HEK293 (cell line): ENCODE measurements around the gene TFG.

Source experiments
- GLI2 ChIP-seq: fragments of 450-650 bp; formaldehyde crosslinking; IDR thresholded peaks from 2 replicates; pipeline ENCODE4; 2017; ENCODE audit warnings: missing biosample characterization, missing genetic modification characterization, low read depth, borderline replicate concordance
- ZNF544 ChIP-seq: fragments of 450-650 bp; formaldehyde crosslinking; IDR thresholded peaks from 2 replicates; pipeline ENCODE4 v1.5.0; 2017; ENCODE audit warnings: missing biosample characterization, missing genetic modification characterization
- TF ChIP-seq, protein P1 (sequence below): fragments of 450-650 bp; formaldehyde crosslinking; IDR thresholded peaks from 2 replicates; pipeline ENCODE4 v1.5.1; 2016; ENCODE audit warnings: missing biosample characterization, missing genetic modification characterization
- TF ChIP-seq, protein P2 (sequence below): fragments of 450-650 bp; formaldehyde crosslinking; IDR thresholded peaks from 2 replicates; pipeline ENCODE4 v1.5.1; 2016; ENCODE audit warnings: missing biosample characterization, missing genetic modification characterization
- TF ChIP-seq, protein P3 (sequence below): fragments of 450-650 bp; formaldehyde crosslinking; IDR thresholded peaks from 2 replicates; pipeline ENCODE4 v1.5.1; 2016; ENCODE audit warnings: missing biosample characterization, missing genetic modification characterization

DNA sequence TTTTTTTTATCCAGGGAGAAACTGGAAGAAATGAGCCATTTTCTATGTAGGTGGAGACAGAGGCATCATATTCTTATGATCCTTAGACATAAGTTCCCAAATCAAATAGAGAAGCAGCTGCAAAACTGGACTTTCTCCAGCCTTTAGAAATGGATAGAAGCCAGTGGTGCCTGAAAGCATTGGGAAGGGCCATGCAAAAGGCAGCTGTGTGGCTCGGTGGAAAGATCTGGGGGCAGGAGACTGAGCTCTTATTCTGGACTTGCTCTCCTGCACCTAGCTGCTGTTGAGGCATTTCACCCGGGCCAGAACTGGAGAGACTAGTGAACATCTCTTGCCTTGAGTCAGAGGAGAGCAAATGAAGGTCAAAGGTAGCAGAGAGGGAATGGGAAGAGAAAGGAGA, 73.1 kb downstream of the TFG start:
- TF ChIP-seq, protein P1, sequence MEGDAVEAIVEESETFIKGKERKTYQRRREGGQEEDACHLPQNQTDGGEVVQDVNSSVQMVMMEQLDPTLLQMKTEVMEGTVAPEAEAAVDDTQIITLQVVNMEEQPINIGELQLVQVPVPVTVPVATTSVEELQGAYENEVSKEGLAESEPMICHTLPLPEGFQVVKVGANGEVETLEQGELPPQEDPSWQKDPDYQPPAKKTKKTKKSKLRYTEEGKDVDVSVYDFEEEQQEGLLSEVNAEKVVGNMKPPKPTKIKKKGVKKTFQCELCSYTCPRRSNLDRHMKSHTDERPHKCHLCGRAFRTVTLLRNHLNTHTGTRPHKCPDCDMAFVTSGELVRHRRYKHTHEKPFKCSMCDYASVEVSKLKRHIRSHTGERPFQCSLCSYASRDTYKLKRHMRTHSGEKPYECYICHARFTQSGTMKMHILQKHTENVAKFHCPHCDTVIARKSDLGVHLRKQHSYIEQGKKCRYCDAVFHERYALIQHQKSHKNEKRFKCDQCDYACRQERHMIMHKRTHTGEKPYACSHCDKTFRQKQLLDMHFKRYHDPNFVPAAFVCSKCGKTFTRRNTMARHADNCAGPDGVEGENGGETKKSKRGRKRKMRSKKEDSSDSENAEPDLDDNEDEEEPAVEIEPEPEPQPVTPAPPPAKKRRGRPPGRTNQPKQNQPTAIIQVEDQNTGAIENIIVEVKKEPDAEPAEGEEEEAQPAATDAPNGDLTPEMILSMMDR (tag by site-specific recombination) = no peak
- TF ChIP-seq, protein P2, sequence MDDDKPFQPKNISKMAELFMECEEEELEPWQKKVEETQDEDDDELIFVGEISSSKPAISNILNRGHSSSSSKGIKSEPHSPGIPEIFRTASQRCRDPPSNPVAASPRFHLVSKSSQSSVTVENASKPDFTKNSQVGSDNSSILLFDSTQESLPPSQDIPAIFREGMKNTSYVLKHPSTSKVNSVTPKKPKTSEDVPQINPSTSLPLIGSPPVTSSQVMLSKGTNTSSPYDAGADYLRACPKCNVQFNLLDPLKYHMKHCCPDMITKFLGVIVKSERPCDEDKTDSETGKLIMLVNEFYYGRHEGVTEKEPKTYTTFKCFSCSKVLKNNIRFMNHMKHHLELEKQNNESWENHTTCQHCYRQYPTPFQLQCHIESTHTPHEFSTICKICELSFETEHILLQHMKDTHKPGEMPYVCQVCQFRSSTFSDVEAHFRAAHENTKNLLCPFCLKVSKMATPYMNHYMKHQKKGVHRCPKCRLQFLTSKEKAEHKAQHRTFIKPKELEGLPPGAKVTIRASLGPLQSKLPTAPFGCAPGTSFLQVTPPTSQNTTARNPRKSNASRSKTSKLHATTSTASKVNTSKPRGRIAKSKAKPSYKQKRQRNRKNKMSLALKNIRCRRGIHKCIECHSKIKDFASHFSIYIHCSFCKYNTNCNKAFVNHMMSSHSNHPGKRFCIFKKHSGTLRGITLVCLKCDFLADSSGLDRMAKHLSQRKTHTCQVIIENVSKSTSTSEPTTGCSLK = no peak
- TF ChIP-seq, protein P3, sequence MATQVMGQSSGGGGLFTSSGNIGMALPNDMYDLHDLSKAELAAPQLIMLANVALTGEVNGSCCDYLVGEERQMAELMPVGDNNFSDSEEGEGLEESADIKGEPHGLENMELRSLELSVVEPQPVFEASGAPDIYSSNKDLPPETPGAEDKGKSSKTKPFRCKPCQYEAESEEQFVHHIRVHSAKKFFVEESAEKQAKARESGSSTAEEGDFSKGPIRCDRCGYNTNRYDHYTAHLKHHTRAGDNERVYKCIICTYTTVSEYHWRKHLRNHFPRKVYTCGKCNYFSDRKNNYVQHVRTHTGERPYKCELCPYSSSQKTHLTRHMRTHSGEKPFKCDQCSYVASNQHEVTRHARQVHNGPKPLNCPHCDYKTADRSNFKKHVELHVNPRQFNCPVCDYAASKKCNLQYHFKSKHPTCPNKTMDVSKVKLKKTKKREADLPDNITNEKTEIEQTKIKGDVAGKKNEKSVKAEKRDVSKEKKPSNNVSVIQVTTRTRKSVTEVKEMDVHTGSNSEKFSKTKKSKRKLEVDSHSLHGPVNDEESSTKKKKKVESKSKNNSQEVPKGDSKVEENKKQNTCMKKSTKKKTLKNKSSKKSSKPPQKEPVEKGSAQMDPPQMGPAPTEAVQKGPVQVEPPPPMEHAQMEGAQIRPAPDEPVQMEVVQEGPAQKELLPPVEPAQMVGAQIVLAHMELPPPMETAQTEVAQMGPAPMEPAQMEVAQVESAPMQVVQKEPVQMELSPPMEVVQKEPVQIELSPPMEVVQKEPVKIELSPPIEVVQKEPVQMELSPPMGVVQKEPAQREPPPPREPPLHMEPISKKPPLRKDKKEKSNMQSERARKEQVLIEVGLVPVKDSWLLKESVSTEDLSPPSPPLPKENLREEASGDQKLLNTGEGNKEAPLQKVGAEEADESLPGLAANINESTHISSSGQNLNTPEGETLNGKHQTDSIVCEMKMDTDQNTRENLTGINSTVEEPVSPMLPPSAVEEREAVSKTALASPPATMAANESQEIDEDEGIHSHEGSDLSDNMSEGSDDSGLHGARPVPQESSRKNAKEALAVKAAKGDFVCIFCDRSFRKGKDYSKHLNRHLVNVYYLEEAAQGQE (tag by site-specific recombination) = no peak
- TF ChIP-seq ZNF544 (tag by site-specific recombination) = no peak
- no peak for TF ChIP-seq GLI2 (tag by site-specific recombination)
